ENCODE data around the gene DLEC1.

- TF ChIP-seq POLR2A (IDR thresholded peaks at IDR 0.05): no peak
- TF ChIP-seq CTCF (IDR thresholded peaks at IDR 0.05): no peak
These were observed 114.2 kb downstream of the DLEC1 start for GRCh38 chr3:38153221-38153620.
